Stomach (tissue), 4 donors: ENCODE data around the gene BRD3.

Experiments
- EP300 ChIP-seq: sonication (generic); formaldehyde crosslinking; IDR thresholded peaks from one replicate; pipeline ENCODE4 v1.6.1; 2017; ENCODE audit warnings: antibody characterized with exemption
- POLR2A ChIP-seq, 4 donors: fragments of 450-650 bp; IDR thresholded peaks; one replicate each; pipeline ENCODE4 v1.6.1; 2016; ENCODE audit warnings: antibody characterized with exemption in 4 of 4, control low read depth in 2 of 4, mild to moderate bottlenecking in 1 of 4, moderate library complexity in 1 of 4
- POLR2AphosphoS5 ChIP-seq, 3 donors: sonication (generic); formaldehyde crosslinking; IDR thresholded peaks; one replicate each; pipeline ENCODE4 v1.6.1; 2016; ENCODE audit warnings: antibody characterized with exemption in 3 of 3
- TF ChIP-seq, protein P1 (sequence below), 7 experiments: fragments of 450-650 bp in 4 of 7; fragments of 200-600 bp in 3 of 7; sonication (generic) in 3 of 7; IDR thresholded peaks; one replicate each; pipeline ENCODE4 v1.5.1; 2016 to 2019; ENCODE audit warnings: antibody characterized with exemption in 7 of 7, control low read depth in 2 of 7, mild to moderate bottlenecking in 1 of 7

DNA sequence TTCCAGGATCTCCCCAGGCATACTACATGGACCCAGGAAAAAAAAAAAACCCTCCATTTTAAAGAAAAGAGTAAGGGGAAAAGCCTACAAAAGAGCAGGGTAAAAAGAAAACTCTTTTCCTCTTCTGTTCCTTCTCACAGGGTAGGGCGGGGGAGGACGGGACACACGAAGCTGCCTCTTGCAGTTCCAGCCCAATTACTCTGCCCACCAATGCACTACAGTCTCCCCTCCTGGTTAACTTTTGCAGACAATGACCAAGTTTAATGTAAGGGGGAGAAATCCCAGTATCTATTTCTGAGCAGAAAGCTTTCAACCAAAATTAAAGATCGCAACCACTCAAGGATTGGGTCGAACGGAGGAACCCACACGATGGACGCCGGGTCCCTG, 1.3 kb downstream of the BRD3 start:
- TF ChIP-seq, protein P1, sequence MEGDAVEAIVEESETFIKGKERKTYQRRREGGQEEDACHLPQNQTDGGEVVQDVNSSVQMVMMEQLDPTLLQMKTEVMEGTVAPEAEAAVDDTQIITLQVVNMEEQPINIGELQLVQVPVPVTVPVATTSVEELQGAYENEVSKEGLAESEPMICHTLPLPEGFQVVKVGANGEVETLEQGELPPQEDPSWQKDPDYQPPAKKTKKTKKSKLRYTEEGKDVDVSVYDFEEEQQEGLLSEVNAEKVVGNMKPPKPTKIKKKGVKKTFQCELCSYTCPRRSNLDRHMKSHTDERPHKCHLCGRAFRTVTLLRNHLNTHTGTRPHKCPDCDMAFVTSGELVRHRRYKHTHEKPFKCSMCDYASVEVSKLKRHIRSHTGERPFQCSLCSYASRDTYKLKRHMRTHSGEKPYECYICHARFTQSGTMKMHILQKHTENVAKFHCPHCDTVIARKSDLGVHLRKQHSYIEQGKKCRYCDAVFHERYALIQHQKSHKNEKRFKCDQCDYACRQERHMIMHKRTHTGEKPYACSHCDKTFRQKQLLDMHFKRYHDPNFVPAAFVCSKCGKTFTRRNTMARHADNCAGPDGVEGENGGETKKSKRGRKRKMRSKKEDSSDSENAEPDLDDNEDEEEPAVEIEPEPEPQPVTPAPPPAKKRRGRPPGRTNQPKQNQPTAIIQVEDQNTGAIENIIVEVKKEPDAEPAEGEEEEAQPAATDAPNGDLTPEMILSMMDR (IDR thresholded peaks at IDR 0.05): no peak
- TF ChIP-seq POLR2AphosphoS5 (IDR thresholded peaks at IDR 0.05) (no peak), EP300 (no peak), POLR2A (IDR thresholded peaks at IDR 0.05) (no peak)
